DMS 273 (cell line): ENCODE measurements around the gene OR52A1.
A peak's percentile ranks its signal among the peaks of the same experiment; 100 is the strongest.
"Not testable (repeated sequence)": the region's sequence is repeated elsewhere in the genome, so short reads cannot be mapped to it uniquely, and the experiment has no call there.

Experiments used
- DNase-seq: peaks from one replicate; lab custom pipeline; 2025; ENCODE audit not compliant: unreplicated experiment; lab: John Stamatoyannopoulos, UW

OR52A1 gene

GRCh38 chr11:5154657-5155056, at the start of gene OR52A1:
Gene OR52A1, minus strand, starts transcription at chr11:5154757. Its CDS starts 2,388 bp downstream, at chr11:5152369.
- no peak for DNase-seq

GRCh38 chr11:5203366-5203765, 48.8 kb upstream of the OR52A1 start:
- no peak for DNase-seq

- DNase-seq = no peak
These were observed 46.0 kb upstream of the OR52A1 start, which contains the start of gene OR51V1 for GRCh38 chr11:5200582-5200981. Gene OR51V1, minus strand, starts transcription at chr11:5200682. Its CDS starts 0 bp downstream, at chr11:5200682.

- no peak for DNase-seq
These were observed 43.7 kb upstream of the OR52A1 start for GRCh38 chr11:5198285-5198684.

GRCh38 chr11:5197536-5197935, 43.0 kb upstream of the OR52A1 start:
- DNase-seq = no peak

- no peak for DNase-seq
These were observed 42.2 kb upstream of the OR52A1 start for GRCh38 chr11:5196731-5197130.

GRCh38 chr11:5196067-5196466, 41.5 kb upstream of the OR52A1 start:
- DNase-seq = no peak

- no peak for DNase-seq
These were observed 38.2 kb upstream of the OR52A1 start for GRCh38 chr11:5192738-5193137.

- peak; percentile 3 for DNase-seq
These were observed 33.6 kb upstream of the OR52A1 start for GRCh38 chr11:5188201-5188600.

- DNase-seq = no peak
These were observed 23.7 kb upstream of the OR52A1 start for GRCh38 chr11:5178046-5178837.

- no peak for DNase-seq
These were observed 20.4 kb upstream of the OR52A1 start for GRCh38 chr11:5174934-5175333.

GRCh38 chr11:5171856-5172255, 17.3 kb upstream of the OR52A1 start:
- DNase-seq = no peak

- not testable (repeated sequence) for DNase-seq
These were observed 11.3 kb upstream of the OR52A1 start for GRCh38 chr11:5165898-5166297.

- not testable (repeated sequence) for DNase-seq
These were observed 10.2 kb upstream of the OR52A1 start for GRCh38 chr11:5164807-5165206.

GRCh38 chr11:5161045-5161444, 6.5 kb upstream of the OR52A1 start:
- not testable (repeated sequence) for DNase-seq

GRCh38 chr11:5160217-5160616, 5.7 kb upstream of the OR52A1 start:
- DNase-seq = not testable (repeated sequence)

GRCh38 chr11:5159806-5160205, 5.2 kb upstream of the OR52A1 start:
- no peak for DNase-seq

- no peak for DNase-seq
These were observed 754 bp downstream of the OR52A1 start for GRCh38 chr11:5153574-5154431.

GRCh38 chr11:5151713-5152153, 2.8 kb downstream of the OR52A1 start:
- DNase-seq = no peak

- not testable (repeated sequence) for DNase-seq
These were observed 10.4 kb downstream of the OR52A1 start for GRCh38 chr11:5144206-5144605.

- no peak for DNase-seq
These were observed 16.6 kb downstream of the OR52A1 start, which contains the start of gene OR52A5 for GRCh38 chr11:5137996-5138395. Gene OR52A5, minus strand, starts transcription at chr11:5138356. Its CDS starts 5,714 bp downstream, at chr11:5132642.

- DNase-seq = no peak
These were observed 17.5 kb downstream of the OR52A1 start for GRCh38 chr11:5137014-5137413.
